Sciatic nerve (tissue), 2 donors: ENCODE results near the gene COPE. TPM values are rescaled to one million over a fixed set of nuclear protein-coding genes. Genes with fewer than 3 reads are reported as not detected.
A peak's percentile ranks its signal among the peaks of the same experiment; 100 is the strongest.

Experiments
- ATAC-seq: fragments of 200-7000 bp; cut with Tn5 transposase; one replicate; pipeline ENCODE4 v1.9.1; 2020; ENCODE audit warnings: mild to moderate bottlenecking, moderate library complexity
- DNase-seq: peaks from one replicate; pipeline ENCODE4 v3.0.0-alpha.2; 2020; ENCODE audit warnings: low spot score
- intact Hi-C: fragments of 100-400 bp; cut with DNase I; formaldehyde crosslinking; loops from one replicate; pipeline ENCODE4 v1.14.2; 2022
- total RNA-seq: library from RNA; stranded (reverse); fragmentation: NEBNext Ultra II Directional; extraction: Animal tissue kit (Norgen Biotek cat#: 25700); gene quantifications from one replicate; pipeline ENCODE4 v1.2.1, GENCODE V29; 2021
- donor health status: DM: no; HTN: no; CAD: no.
- donor health status: DM: no; HTN: no; CAD: no.

The COPE gene
- total RNA-seq, 1 donor from 2014 or later, result 104 TPM

GRCh38 chr19:18898081-18898606, 21.0 kb downstream of the COPE start:
- intact Hi-C loops, result no loop called here
- ATAC-seq (no peak), DNase-seq (no peak)

GRCh38 chr19:18897094-18898029, 21.8 kb downstream of the COPE start:
- intact Hi-C loops, result no loop called here
- DNase-seq, result no peak
- ATAC-seq, result no peak

GRCh38 chr19:18896421-18896841, 22.8 kb downstream of the COPE start:
- intact Hi-C loops, result no loop called here
- ATAC-seq, result no peak
- DNase-seq, result no peak

- intact Hi-C loops, result no loop called here
- ATAC-seq (no peak), DNase-seq (no peak)
Observed at GRCh38 chr19:18895824-18896341, 23.3 kb downstream of the COPE start, which contains the start of gene CERS1. Gene CERS1 (minus strand): TSS chr19:18896158. CDS start chr19:18896072, 86 bp downstream.

- DNase-seq, result peak; percentile 77
- intact Hi-C loops, result no loop called here
- ATAC-seq, result peak; percentile 45
Observed at GRCh38 chr19:18895038-18895823, 24.0 kb downstream of the COPE start.

GRCh38 chr19:18894254-18895037, 24.7 kb downstream of the COPE start:
- ATAC-seq (peak; percentile 73), DNase-seq (peak; percentile 79)
- intact Hi-C loops, result no loop called here

GRCh38 chr19:18893587-18894253, 25.5 kb downstream of the COPE start:
- intact Hi-C loops, result no loop called here
- ATAC-seq, result no peak
- no peak for DNase-seq

- no peak for ATAC-seq
- intact Hi-C loops, result no loop called here
Observed at GRCh38 chr19:18889949-18890745, 29.0 kb downstream of the COPE start.

GRCh38 chr19:18886972-18887371, 32.2 kb downstream of the COPE start:
- ATAC-seq, result no peak

More at GRCh38 chr19:18889949-18890745, 29.0 kb downstream of the COPE start:
- DNase-seq, result no peak

GRCh38 chr19:18883526-18884304, 35.5 kb downstream of the COPE start:
- ATAC-seq (peak; percentile 42), DNase-seq (no peak)
- intact Hi-C loops, result no loop called here

More at GRCh38 chr19:18886972-18887371, 32.2 kb downstream of the COPE start:
- intact Hi-C loops, result no loop called here
- DNase-seq, result no peak

GRCh38 chr19:18881491-18881890, 37.7 kb downstream of the COPE start:
- no peak for ATAC-seq
- intact Hi-C loops, result no loop called here
- no peak for DNase-seq

- DNase-seq (no peak), ATAC-seq (peak; percentile 27)
- intact Hi-C loops, result no loop called here
Observed at GRCh38 chr19:18879579-18880373, 39.4 kb downstream of the COPE start.

- intact Hi-C loops, result no loop called here
- ATAC-seq (peak; percentile 11), DNase-seq (no peak)
Observed at GRCh38 chr19:18878858-18879578, 40.2 kb downstream of the COPE start.

- intact Hi-C loops, result no loop called here
- DNase-seq, result no peak
- peak; percentile 8 for ATAC-seq
Observed at GRCh38 chr19:18878058-18878797, 41.0 kb downstream of the COPE start.
